IPS DF 4.7 (cell line): ENCODE measurements around the gene C2.
"Not testable (repeated sequence)": the region's sequence is repeated elsewhere in the genome, so short reads cannot be mapped to it uniquely, and the experiment has no call there.

Experiments
- DNase-seq: peaks from one replicate; pipeline ENCODE4 v3.0.0-alpha.2; 2013; ENCODE audit warnings: low spot score; ENCODE audit errors: extremely low read depth

Gene C2

DNA sequence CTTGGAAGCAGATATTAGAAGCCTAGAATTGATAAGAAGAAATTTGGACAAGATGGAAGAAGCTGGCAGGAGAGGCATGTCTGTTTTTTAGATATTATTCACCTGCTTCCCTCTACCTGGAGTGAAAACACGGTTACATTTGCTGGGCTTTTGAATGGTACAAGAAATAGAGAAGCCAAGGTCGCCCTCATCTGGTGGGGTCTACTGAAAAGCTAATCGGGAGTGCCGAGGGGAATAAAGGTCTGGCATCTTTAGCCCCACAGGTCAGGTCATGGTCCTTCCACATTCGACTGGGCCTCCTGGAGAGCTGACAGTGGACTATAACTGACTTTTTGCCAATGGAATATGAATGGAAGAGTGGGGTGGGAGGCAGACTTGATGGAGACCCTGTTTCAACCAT lies 4.6 kb upstream of the C2 start:
- DNase-seq: no peak

DNA sequence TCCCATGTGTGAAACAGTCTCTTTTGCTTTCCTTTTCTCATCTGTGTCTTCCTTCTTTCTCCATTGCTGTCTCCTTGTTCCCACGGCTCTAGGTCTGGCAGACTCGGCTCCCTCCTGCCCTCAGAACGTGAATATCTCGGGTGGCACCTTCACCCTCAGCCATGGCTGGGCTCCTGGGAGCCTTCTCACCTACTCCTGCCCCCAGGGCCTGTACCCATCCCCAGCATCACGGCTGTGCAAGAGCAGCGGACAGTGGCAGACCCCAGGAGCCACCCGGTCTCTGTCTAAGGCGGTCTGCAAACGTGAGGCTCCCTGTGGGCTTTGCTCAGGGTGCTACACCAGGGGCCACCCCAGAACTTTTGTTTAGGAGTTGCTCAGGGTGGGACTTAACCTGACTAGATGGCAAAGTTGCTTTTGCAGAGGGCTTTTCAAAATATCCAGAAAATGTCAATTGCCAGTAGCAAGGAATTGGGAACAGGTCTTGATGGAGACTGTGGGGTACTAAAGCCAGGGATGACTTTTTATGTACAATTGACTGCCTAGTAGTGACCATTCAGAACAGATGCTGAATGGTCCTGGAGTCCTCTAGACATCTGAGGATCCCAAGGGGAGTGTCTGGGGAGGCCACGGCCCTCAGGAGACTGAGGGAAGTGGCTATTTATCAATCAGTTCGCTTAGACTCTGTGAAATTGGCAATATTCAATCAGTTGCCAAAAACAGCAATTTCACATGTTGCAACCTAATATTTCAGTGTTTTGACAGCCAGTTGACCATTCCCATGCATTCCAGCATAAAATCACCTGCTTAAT lies 550 bp downstream of the C2 start:
- no peak for DNase-seq

DNA sequence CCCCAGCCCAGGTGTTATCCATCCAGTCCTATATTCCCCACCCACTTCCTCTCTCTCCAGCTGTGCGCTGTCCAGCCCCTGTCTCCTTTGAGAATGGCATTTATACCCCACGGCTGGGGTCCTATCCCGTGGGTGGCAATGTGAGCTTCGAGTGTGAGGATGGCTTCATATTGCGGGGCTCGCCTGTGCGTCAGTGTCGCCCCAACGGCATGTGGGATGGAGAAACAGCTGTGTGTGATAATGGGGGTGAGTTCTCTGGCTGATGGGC lies 1.1 kb downstream of the C2 start:
- no peak for DNase-seq

DNA sequence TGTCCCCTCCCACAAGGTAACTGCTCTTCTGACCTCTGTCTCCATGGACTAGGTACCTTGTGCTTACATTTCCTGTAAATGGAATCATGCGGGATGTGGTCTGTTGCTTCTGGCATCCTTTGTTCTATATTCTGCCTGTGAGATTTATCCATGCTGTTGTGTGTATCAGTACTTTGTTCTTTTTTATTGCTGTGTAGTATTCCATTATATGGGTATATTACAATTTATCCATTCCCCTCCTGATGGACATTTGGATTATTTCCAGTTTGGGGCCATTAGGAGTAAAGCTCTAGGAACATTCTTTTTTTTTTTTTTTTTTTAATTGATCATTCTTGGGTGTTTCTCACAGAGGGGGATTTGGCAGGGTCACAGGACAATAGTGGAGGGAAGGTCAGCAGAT lies 3.4 kb downstream of the C2 start:
- DNase-seq: no peak

DNA sequence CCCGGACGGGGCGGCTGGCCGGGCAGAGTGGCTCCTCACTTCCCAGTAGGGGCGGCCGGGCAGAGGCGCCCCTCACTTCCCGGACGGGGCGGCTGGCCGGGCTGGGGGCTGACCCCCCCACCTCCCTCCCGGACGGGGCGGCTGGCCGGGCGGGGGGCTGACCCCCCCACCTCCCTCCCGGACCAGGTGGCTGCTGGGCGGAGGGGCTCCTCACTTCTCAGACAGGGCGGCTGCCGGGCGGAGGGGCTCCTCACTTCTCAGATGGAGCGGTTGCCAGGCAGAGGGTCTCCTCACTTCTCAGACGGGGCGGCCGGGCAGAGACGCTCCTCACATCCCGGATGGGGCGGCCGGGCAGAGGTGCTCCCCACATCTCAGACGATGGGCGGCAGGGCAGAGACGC lies 4.6 kb downstream of the C2 start:
- DNase-seq: not testable (repeated sequence)

DNA sequence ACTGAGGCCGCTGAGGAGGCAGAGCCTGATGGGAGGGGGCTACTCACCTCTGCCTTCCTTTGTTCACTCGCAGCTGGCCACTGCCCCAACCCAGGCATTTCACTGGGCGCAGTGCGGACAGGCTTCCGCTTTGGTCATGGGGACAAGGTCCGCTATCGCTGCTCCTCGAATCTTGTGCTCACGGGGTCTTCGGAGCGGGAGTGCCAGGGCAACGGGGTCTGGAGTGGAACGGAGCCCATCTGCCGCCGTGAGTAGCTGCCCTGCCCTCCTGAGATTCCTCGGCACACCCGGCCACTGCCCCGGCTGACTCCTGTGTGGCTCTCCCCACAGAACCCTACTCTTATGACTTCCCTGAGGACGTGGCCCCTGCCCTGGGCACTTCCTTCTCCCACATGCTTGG lies 6.0 kb downstream of the C2 start:
- DNase-seq: no peak

DNA sequence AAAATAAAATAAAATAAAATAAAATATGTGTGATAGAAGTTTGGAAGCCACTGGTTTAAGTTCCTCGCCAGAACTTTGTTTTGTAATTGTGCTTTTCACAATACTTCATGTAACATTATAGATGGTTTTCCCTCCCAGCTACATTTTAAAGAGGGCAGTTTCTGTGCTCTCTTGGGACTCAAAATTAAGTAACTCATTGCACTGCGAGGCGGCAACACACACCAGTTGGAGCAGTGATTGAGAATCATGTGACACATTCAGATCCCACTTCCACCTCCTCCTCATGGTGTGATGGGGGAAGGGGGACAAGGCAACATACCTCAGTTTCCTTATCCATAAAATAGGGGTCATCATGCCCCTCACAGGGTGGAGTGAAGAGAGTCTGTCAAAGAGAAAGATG lies 7.5 kb downstream of the C2 start:
- DNase-seq: no peak

DNA sequence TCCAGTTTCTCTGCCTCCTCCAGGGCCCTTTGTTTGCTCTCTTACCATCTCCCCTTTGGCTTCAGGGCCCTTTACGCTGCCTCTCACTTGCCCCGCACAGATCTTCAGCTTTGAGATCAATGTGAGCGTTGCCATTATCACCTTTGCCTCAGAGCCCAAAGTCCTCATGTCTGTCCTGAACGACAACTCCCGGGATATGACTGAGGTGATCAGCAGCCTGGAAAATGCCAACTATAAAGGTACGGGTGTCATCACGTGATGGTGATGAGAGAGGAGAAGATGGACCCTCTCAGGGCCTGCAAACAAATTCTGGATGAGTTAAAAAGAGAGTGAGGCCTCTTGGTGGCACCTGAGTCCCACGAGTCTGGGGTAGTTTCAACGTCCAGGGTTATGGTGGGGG lies 8.3 kb downstream of the C2 start:
- no peak for DNase-seq

DNA sequence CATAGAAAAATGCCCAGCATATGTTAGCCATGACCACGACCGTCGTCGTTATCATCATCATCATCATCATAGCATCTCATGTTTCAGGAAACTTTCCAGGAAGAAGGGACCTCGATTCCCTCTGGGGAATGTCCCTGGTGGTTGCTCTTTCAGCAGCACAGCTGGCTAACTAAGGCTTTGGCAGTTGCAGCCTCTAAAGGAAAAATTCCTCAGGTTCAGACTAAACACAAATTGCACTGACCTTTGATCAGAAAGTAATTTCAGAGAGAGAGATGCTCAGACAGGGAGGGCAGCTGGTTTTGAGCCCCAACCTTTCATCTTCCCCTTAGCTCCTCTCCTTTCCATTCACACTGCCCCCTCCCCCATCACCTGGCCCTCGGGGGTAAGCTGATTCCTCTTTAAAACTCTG lies 12.7 kb downstream of the C2 start:
- no peak for DNase-seq

DNA sequence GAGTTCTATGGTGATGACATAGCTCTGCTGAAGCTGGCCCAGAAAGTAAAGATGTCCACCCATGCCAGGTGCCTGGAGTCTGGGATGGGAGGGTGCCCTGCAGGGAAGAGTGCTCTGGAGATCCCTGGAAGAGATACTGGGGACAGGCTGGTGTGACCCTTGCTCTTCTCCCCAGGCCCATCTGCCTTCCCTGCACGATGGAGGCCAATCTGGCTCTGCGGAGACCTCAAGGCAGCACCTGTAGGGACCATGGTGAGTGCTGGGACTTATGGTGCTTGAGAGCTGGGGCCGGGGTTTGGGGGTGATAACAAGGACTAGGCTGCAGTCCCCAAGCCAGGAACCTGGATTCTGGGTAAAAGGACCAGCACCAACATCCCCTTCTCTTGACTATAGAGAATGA lies 16.2 kb downstream of the C2 start:
- no peak for DNase-seq

DNA sequence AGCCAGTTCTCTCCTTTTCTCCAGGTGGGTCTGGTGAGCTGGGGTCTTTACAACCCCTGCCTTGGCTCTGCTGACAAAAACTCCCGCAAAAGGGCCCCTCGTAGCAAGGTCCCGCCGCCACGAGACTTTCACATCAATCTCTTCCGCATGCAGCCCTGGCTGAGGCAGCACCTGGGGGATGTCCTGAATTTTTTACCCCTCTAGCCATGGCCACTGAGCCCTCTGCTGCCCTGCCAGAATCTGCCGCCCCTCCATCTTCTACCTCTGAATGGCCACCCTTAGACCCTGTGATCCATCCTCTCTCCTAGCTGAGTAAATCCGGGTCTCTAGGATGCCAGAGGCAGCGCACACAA lies 17.6 kb downstream of the C2 start:
- DNase-seq: no peak

DNA sequence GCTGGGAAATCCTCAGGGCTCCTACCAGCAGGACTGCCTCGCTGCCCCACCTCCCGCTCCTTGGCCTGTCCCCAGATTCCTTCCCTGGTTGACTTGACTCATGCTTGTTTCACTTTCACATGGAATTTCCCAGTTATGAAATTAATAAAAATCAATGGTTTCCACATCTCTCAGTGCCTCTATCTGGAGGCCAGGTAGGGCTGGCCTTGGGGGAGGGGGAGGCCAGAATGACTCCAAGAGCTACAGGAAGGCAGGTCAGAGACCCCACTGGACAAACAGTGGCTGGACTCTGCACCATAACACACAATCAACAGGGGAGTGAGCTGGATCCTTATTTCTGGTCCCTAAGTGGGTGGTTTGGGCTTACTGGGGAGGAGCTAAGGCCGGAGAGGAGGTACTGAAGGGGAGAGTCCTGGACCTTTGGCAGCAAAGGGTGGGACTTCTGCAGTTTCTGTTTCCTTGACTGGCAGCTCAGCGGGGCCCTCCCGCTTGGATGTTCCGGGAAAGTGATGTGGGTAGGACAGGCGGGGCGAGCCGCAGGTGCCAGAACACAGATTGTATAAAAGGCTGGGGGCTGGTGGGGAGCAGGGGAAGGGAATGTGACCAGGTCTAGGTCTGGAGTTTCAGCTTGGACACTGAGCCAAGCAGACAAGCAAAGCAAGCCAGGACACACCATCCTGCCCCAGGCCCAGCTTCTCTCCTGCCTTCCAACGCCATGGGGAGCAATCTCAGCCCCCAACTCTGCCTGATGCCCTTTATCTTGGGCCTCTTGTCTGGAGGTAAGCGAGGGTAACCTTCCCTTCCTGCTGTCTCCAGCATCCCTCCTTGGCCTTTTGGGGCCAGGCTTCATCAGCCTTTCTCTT lies 18.2 kb downstream of the C2 start, which contains the start of gene CFB:
Gene CFB, plus strand, starts transcription at position 589 of the 863 bp plus-strand sequence. Its CDS starts 127 bp downstream, at position 716.
- DNase-seq: no peak

DNA sequence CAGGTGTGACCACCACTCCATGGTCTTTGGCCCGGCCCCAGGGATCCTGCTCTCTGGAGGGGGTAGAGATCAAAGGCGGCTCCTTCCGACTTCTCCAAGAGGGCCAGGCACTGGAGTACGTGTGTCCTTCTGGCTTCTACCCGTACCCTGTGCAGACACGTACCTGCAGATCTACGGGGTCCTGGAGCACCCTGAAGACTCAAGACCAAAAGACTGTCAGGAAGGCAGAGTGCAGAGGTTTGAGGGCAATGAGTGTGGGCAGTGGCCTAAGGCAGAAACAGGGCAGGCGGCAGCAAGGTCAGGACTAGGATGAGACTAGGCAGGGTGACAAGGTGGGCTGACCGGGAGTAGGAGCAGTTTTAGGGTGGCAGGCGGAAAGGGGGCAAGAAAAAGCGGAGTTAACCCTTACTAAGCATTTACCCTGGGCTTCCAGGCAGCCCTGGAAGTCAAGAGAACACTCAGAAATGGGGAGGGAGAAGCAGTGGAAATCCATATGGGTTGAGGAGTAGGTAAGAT lies 18.9 kb downstream of the C2 start:
- DNase-seq: no peak

DNA sequence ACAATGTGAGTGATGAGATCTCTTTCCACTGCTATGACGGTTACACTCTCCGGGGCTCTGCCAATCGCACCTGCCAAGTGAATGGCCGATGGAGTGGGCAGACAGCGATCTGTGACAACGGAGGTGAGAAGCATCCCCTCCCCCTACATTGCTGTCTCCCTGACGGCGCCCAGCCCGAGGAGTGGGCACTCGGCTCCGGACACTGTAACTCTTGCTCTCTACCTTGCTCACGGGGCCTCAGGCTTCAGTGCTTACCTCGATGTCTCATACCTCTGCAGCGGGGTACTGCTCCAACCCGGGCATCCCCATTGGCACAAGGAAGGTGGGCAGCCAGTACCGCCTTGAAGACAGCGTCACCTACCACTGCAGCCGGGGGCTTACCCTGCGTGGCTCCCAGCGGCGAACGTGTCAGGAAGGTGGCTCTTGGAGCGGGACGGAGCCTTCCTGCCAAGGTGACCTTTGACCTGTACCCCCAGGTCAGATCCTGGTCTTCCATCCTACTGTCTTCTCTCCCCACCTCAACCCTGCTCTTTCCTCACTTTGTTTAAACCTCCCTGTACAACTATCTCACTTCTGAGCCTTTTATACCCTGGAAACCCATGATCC lies 19.7 kb downstream of the C2 start:
- DNase-seq: no peak

DNA sequence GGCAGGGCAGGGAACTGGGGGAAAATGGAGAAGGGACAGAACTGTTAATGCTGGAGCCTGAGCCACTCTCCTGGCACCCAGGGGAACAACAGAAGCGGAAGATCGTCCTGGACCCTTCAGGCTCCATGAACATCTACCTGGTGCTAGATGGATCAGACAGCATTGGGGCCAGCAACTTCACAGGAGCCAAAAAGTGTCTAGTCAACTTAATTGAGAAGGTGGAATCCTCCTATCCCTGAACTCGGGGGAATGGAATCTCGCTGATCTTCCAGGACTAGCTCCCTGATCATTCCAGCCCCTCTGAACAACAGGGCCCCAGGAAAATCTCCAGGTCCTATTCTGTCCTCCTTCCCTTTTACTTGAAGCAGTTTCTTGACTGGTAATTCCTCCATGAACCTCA lies 20.3 kb downstream of the C2 start:
- DNase-seq: no peak

DNA sequence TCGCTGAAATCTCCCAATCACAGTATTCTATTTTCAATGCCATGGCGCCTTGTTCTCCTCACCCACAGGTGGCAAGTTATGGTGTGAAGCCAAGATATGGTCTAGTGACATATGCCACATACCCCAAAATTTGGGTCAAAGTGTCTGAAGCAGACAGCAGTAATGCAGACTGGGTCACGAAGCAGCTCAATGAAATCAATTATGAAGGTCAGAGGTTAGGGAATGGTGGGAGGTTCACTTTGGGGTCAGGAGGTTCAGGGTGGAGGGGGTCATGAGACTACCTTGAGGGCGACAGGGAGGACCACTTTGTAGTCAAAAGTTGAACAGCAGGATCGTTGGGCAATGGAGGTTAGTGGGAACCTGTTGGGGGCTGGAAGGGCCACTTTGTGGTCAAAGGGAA lies 20.8 kb downstream of the C2 start:
- no peak for DNase-seq

DNA sequence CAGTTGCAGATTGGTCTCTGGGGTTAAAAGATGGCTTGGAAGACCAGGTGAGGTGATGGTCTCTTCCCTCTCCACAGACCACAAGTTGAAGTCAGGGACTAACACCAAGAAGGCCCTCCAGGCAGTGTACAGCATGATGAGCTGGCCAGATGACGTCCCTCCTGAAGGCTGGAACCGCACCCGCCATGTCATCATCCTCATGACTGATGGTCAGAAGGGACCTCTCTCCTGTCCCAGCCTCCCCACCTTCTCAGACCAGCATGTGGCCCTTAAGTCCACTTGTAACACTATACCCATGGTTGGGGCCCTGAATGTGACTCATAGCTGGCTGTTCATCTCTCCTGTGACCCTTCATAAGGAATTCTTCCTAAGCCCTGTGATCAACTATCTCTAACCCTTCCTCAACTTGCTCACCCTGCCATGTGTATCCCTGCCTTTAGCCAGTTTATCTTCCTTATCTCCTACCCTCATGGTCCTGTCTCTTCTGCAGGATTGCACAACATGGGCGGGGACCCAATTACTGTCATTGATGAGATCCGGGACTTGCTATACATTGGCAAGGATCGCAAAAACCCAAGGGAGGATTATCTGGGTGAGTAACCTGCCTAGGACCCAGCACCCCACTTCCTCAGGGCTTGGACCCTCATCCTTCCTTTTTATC lies 21.4 kb downstream of the C2 start:
- DNase-seq: no peak

DNA sequence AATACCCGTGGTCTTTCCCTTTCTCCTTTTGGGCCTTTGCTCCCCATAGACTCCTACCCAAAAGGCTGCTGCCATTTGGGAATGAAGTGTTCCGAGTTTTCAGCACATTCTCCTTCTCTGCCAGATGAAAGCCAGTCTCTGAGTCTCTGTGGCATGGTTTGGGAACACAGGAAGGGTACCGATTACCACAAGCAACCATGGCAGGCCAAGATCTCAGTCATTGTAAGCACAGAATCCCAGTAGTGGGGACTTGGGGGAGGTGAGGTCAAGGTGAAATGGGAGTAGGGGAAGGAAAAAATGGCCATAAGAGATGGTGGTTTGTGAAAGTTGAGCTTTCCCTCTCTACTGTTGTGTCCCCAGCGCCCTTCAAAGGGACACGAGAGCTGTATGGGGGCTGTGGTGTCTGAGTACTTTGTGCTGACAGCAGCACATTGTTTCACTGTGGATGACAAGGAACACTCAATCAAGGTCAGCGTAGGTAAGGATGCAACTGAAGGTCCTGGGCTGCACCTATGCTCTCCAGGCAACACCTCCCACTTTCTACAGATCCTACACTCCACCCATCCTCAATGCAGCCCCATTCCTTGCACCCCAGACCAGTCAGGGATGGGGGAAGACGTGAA lies 22.5 kb downstream of the C2 start:
- no peak for DNase-seq

DNA sequence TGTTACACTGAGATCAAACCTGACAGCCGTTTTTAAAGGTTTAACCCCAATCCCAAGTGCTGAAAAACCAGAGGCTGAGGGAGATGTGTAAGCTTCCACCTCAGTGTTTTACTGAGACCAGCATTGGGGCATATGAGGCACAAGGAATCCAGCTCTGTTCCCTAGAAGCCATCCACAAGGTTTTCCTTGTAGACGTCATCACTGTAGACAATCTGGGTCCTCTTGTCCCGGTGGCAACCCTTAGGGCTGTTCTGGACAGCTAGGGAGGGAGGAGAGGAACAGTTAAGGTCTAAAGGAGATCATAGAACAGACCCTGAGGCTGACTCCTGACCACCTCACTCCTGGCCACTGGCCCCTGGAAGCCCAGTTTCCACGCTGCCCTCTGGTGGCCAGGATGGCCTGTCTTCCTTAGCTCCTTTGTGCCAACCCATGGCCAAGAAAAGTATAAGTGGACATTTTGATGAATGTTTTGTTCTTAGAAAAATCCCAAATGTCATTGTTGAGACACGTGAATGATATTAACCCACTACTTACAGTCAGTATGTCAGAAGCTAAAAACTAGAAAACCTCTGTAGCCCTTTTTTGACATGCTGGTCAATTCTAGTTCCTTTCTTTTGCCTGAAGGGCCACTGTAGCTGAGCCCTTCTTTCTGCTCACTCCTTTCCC lies 24.8 kb downstream of the C2 start:
- no peak for DNase-seq

DNA sequence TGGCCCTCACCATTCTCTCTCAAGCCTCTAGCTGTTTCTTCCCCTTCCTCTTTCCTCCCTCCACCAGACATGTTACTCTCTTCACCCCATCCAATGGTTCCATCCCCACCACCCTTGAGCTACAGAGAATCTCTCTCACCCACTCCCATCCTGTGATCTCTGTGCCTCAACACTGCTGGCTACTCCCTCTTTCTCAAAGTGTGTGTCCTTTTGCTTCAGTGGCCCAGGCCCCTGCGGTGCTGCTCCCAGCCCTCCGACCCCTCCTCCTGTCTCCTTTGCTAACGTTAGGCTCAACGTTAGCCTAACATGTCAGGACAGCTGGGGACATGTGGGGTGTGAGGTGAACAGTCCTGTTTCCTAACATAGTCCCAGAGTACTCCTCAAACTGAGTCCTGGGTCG lies 25.4 kb downstream of the C2 start:
- DNase-seq: no peak

DNA sequence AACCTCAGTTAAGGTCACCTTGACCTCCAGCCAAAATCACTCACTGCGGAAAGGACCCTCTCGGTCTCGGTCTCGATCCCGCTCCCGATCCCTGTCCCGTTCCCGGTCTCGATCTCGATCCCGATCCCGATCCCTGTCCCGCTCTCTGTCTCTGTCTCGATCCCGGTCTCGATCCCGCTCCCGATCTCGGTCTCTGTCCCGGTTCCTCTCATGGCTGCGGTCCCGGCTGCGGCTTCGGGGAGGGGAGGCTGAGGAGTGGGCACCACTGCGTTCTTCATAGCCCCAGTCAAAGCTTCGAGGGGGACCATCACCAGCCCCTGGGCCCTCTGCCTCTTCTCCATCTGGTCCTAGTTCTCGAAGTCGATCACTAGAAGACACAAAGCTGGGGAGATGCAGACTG lies 27.0 kb downstream of the C2 start:
- DNase-seq: no peak
